ENCODE measurements around the gene ZFP92. TPM values are rescaled to one million over a fixed set of nuclear protein-coding genes. Genes with fewer than 3 reads are reported as not detected.

ZFP92 gene
- polyA plus RNA-seq, 1 donor, result 0.90 TPM

GRCh38 chrX:153408221-153408721 is 3.0 kb upstream of the ZFP92 start:
- no peak for DNase-seq (ENCODE audit: low read depth)

- no peak for DNase-seq (ENCODE audit: low read depth)
Observed at GRCh38 chrX:153408871-153409351, 2.4 kb upstream of the ZFP92 start.

GRCh38 chrX:153409414-153410101 is 1.7 kb upstream of the ZFP92 start:
- DNase-seq (ENCODE audit: low read depth), result no peak

GRCh38 chrX:153410373-153410772 is 899 bp upstream of the ZFP92 start:
- DNase-seq (ENCODE audit: low read depth), result no peak

GRCh38 chrX:153410888-153411254 is 401 bp upstream of the ZFP92 start:
- DNase-seq (ENCODE audit: low read depth), result no peak

- DNase-seq (ENCODE audit: low read depth), result no peak
Observed at GRCh38 chrX:153411988-153412574, 809 bp downstream of the ZFP92 start.

- DNase-seq (ENCODE audit: low read depth), result no peak
Observed at GRCh38 chrX:153412746-153413720, 1.8 kb downstream of the ZFP92 start.

GRCh38 chrX:153413731-153414130 is 2.5 kb downstream of the ZFP92 start:
- no peak for DNase-seq (ENCODE audit: low read depth)

- DNase-seq (ENCODE audit: low read depth), result no peak
Observed at GRCh38 chrX:153414856-153415510, 3.7 kb downstream of the ZFP92 start.

GRCh38 chrX:153416781-153417450 is 5.6 kb downstream of the ZFP92 start:
- no peak for DNase-seq (ENCODE audit: low read depth)

GRCh38 chrX:153417637-153418036 is 6.4 kb downstream of the ZFP92 start:
- no peak for DNase-seq (ENCODE audit: low read depth)

GRCh38 chrX:153420851-153421599 is 9.8 kb downstream of the ZFP92 start:
- DNase-seq (ENCODE audit: low read depth), result no peak

- no peak for DNase-seq (ENCODE audit: low read depth)
Observed at GRCh38 chrX:153421856-153422255, 10.6 kb downstream of the ZFP92 start.

- no peak for DNase-seq (ENCODE audit: low read depth)
Observed at GRCh38 chrX:153423652-153424051, 12.4 kb downstream of the ZFP92 start.

GRCh38 chrX:153426204-153426603 is 14.9 kb downstream of the ZFP92 start:
- DNase-seq (ENCODE audit: low read depth), result no peak

- no peak for DNase-seq (ENCODE audit: low read depth)
Observed at GRCh38 chrX:153430796-153431195, 19.5 kb downstream of the ZFP92 start.

- no peak for DNase-seq (ENCODE audit: low read depth)
Observed at GRCh38 chrX:153433161-153433680, 21.9 kb downstream of the ZFP92 start.

GRCh38 chrX:153433781-153434285 is 22.6 kb downstream of the ZFP92 start:
- no peak for DNase-seq (ENCODE audit: low read depth)

- DNase-seq (ENCODE audit: low read depth), result no peak
Observed at GRCh38 chrX:153434801-153435200, 23.5 kb downstream of the ZFP92 start.

- DNase-seq (ENCODE audit: low read depth), result no peak
Observed at GRCh38 chrX:153435845-153436244, 24.6 kb downstream of the ZFP92 start.

All from forelimb muscle (tissue), 1 donor.